Astrocyte (in vitro differentiated cells and primary cell): Measurements from ENCODE around the gene CBLC. TPM values are rescaled to one million over a fixed set of nuclear protein-coding genes. Genes with fewer than 3 reads are reported as not detected.

Source experiments
- DNase-seq: peaks from one replicate; pipeline ENCODE4 v3.0.0-alpha.2; 2010; ENCODE audit warnings: low read depth
- FAIRE-seq: peaks from 2 replicates; lab custom pipeline; 2011; peaks lifted over from hg19 to GRCh38; lab: Jason Lieb, UNC
- H2AFZ ChIP-seq: 2 replicates; pipeline ENCODE4 v1.6.0; 2012; ENCODE audit warnings: low read depth, low read length, inconsistent platforms
- H3K27ac ChIP-seq: 2 replicates; pipeline ENCODE4 v1.5.1; 2011; ENCODE audit warnings: low read depth, low read length, inconsistent platforms
- H3K27me3 ChIP-seq: 2 replicates; pipeline ENCODE4 v1.6.0; 2011; ENCODE audit warnings: low read length, inconsistent platforms; ENCODE audit not compliant: insufficient read depth
- H3K36me3 ChIP-seq: 2 replicates; pipeline ENCODE4 v1.5.1; 2011; ENCODE audit warnings: low read length, inconsistent platforms; ENCODE audit not compliant: insufficient read depth
- H3K4me1 ChIP-seq: 2 replicates; pipeline ENCODE4 v1.5.1; 2011; ENCODE audit warnings: low read length, inconsistent platforms; ENCODE audit not compliant: insufficient read depth
- H3K4me2 ChIP-seq: 2 replicates; pipeline ENCODE4 v1.6.0; 2012; ENCODE audit warnings: low read length, inconsistent platforms
- H3K4me3 ChIP-seq: 2 replicates; pipeline ENCODE4 v1.5.1; 2011; ENCODE audit warnings: low read depth, mild to moderate bottlenecking, low read length, inconsistent platforms; ENCODE audit not compliant: insufficient read depth
- H3K79me2 ChIP-seq: 2 replicates; pipeline ENCODE4 v1.6.0; 2012; ENCODE audit warnings: mild to moderate bottlenecking, low read length, inconsistent platforms; ENCODE audit not compliant: insufficient read depth
- H3K9ac ChIP-seq: 2 replicates; pipeline ENCODE4 v1.6.0; 2012; ENCODE audit warnings: mild to moderate bottlenecking, low read length, inconsistent platforms
- H3K9me3 ChIP-seq: 2 replicates; pipeline ENCODE4 v1.5.1; 2012; ENCODE audit warnings: low read depth, mild to moderate bottlenecking, low read length, inconsistent platforms; ENCODE audit not compliant: insufficient read depth
- H4K20me1 ChIP-seq: 2 replicates; pipeline ENCODE4 v1.6.0; 2012; ENCODE audit warnings: low read length, inconsistent platforms; ENCODE audit not compliant: insufficient read depth
- H3K27ac Mint-ChIP-seq: one replicate; pipeline ENCODE4 v1.8.0; 2021; ENCODE audit warnings: mild to moderate bottlenecking, mixed read lengths; ENCODE audit not compliant: unreplicated experiment
- H3K27me3 Mint-ChIP-seq: one replicate; pipeline ENCODE4 v1.8.0; 2021; ENCODE audit warnings: low read depth, mixed read lengths; ENCODE audit not compliant: unreplicated experiment
- H3K36me3 Mint-ChIP-seq: one replicate; pipeline ENCODE4 v1.8.0; 2021; ENCODE audit warnings: low read depth, mixed read lengths; ENCODE audit not compliant: unreplicated experiment
- H3K4me1 Mint-ChIP-seq: one replicate; pipeline ENCODE4 v1.8.0; 2021; ENCODE audit warnings: low read depth, mixed read lengths; ENCODE audit not compliant: unreplicated experiment
- H3K4me3 Mint-ChIP-seq: one replicate; pipeline ENCODE4 v1.8.0; 2021; ENCODE audit warnings: mild to moderate bottlenecking, moderate library complexity, mixed read lengths; ENCODE audit not compliant: unreplicated experiment
- H3K9me3 Mint-ChIP-seq: one replicate; pipeline ENCODE4 v1.8.0; 2021; ENCODE audit warnings: mild to moderate bottlenecking, mixed read lengths; ENCODE audit not compliant: unreplicated experiment
- CTCF ChIP-seq: IDR thresholded peaks from 2 replicates; pipeline ENCODE4 v1.5.1; 2011; ENCODE audit warnings: low read depth, mild to moderate bottlenecking, inconsistent platforms, low read length, moderate library complexity; ENCODE audit not compliant: insufficient read depth
- EZH2 ChIP-seq: IDR thresholded peaks from 2 replicates; pipeline ENCODE4 v1.6.1; 2012; ENCODE audit warnings: mild to moderate bottlenecking, low read length, inconsistent platforms; ENCODE audit not compliant: insufficient read depth
- total RNA-seq: library from RNA; stranded (reverse); gene quantifications from 2 replicates; pipeline ENCODE4 v1.2.1, GENCODE V29; 2021

Gene CBLC
- total RNA-seq, 1 donor from 2014 or later, result not detected

GRCh38 chr19:44807652-44808462, 30.2 kb downstream of the CBLC start:
- no peak overlapping the region for H3K27ac ChIP-seq
- peaks cover 3% of the 10 kb centered on the region for H3K36me3 Mint-ChIP-seq
- H3K4me3 Mint-ChIP-seq, result peak overlapping the region; percentile 73
- no peak overlapping the region for H3K27ac Mint-ChIP-seq
- no peaks in the 10 kb centered on the region for H3K27me3 ChIP-seq
- peaks cover 3% of the 10 kb centered on the region for H3K4me1 Mint-ChIP-seq
- no peaks in the 10 kb centered on the region for H3K36me3 ChIP-seq
- peaks cover 23% of the 10 kb centered on the region for H3K27me3 Mint-ChIP-seq
- peak overlapping the region; percentile 98 for H3K4me2 ChIP-seq
- H3K4me1 ChIP-seq, result peaks cover 14% of the 10 kb centered on the region
- H3K79me2 ChIP-seq, result no peaks in the 10 kb centered on the region
- FAIRE-seq (no peak), DNase-seq (peak; percentile 45)
- H3K9ac ChIP-seq, result no peak overlapping the region
- H4K20me1 ChIP-seq, result no peaks in the 10 kb centered on the region
- H2AFZ ChIP-seq, result peak overlapping the region; percentile 37
- no peaks in the 10 kb centered on the region for H3K9me3 Mint-ChIP-seq
- H3K4me3 ChIP-seq, result no peak overlapping the region
- TF ChIP-seq EZH2 (no peak), CTCF (peak; percentile 27)
- H3K9me3 ChIP-seq, result peaks cover 5% of the 10 kb centered on the region

GRCh38 chr19:44808463-44809371, 31.0 kb downstream of the CBLC start, which contains the start of gene BCAM:
Gene BCAM, plus strand, starts transcription at chr19:44809103. Its CDS starts 22 bp downstream, at chr19:44809125.
- peak within 1 kb of the TSS; percentile 76 for H2AFZ ChIP-seq

More at GRCh38 chr19:44808463-44809371, 31.0 kb downstream of the CBLC start, which contains the start of gene BCAM:
- H3K79me2 ChIP-seq, result no peaks in the 10 kb centered on the region
- peaks cover 5% of the 10 kb centered on the region for H3K9me3 ChIP-seq
- H3K27me3 ChIP-seq, result no peaks in the 10 kb centered on the region
- H3K4me3 ChIP-seq, result peak within 1 kb of the TSS; percentile 60
- Mint-ChIP-seq H3K36me3 (peaks cover 4% of the 10 kb centered on the region), H3K27ac (peak within 1 kb of the TSS; percentile 34), H3K9me3 (peaks cover 2% of the 10 kb centered on the region), H3K4me3 (peak within 1 kb of the TSS; percentile 75), H3K4me1 (peaks cover 3% of the 10 kb centered on the region), H3K27me3 (peaks cover 25% of the 10 kb centered on the region)
- peak; percentile 27 for DNase-seq
- H3K36me3 ChIP-seq, result no peaks in the 10 kb centered on the region
- peak within 1 kb of the TSS; percentile 98 for H3K4me2 ChIP-seq
- no peak for TF ChIP-seq EZH2
- TF ChIP-seq CTCF, result no peak
- peak within 1 kb of the TSS; percentile 78 for H3K9ac ChIP-seq
- no peaks in the 10 kb centered on the region for H4K20me1 ChIP-seq
- no peak within 1 kb of the TSS for H3K27ac ChIP-seq
- H3K4me1 ChIP-seq, result peaks cover 14% of the 10 kb centered on the region
- FAIRE-seq, result no peak
